HepG2 (cell line): Measurements from ENCODE around the gene BABAM2. TPM values are rescaled to one million over a fixed set of nuclear protein-coding genes. Genes with fewer than 3 reads are reported as not detected.

Experiments used
- ATAC-seq: fragments of 200-7000 bp; cut with Tn5 transposase; 3 replicates; pipeline ENCODE4 v1.9.1; 2020; ENCODE audit warnings: mild to moderate bottlenecking, moderate library complexity
- BruUV-seq: library from RNA; stranded (reverse); fragments of 400-500 nt; replicated peaks from 2 replicates; lab custom pipeline; 2021; lab: Mats Ljungman, UMichigan
- CTCF ChIA-PET: fragments of 300-600 bp; formaldehyde crosslinking; extraction: SDS; loops from one replicate; lab custom pipeline; 2021; ENCODE audit warnings: low total read pairs, inconsistent platforms, low intra/inter-chr PET ratio; lab: Yijun Ruan, JAX
- POLR2A ChIA-PET: fragments of 350-600 bp; sonication (Branson Sonifier 250); formaldehyde crosslinking; loops from one replicate; lab custom pipeline; 2020; ENCODE audit warnings: antibody characterized with exemption, inconsistent platforms; lab: Yijun Ruan, JAX
- DNase-seq: peaks from one replicate; pipeline ENCODE4 v3.0.0-alpha.2; 2015; ENCODE audit warnings: low spot score
- FAIRE-seq: peaks from 3 replicates; lab custom pipeline; 2011; peaks lifted over from hg19 to GRCh38; lab: Jason Lieb, UNC
- H2AFZ ChIP-seq: one replicate; pipeline ENCODE4 v1.6.1; 2011; ENCODE audit warnings: low read length, inconsistent platforms
- H3K27ac ChIP-seq: fragments of 300-600 bp; 3 replicates; pipeline ENCODE4 v1.8.0; 2011; ENCODE audit warnings: mixed run types, mild to moderate bottlenecking, mixed read lengths, low read length, inconsistent platforms; ENCODE audit not compliant: insufficient read depth; ENCODE audit errors: extremely low read length
- H3K27me3 ChIP-seq, 2 experiments: fragments of 200-600 bp in 1 of 2; 2 replicates in 1 of 2; 3 replicates in 1 of 2; pipeline versions ENCODE4 v1.6.0 to v1.8.0; 2011; ENCODE audit warnings: low read length in 2 of 2, mild to moderate bottlenecking in 2 of 2, moderate library complexity in 2 of 2, inconsistent platforms in 1 of 2; ENCODE audit not compliant: insufficient read depth in 2 of 2, control insufficient read depth in 1 of 2
- H3K36me3 ChIP-seq, 2 experiments: fragments of 200-600 bp in 1 of 2; replicated peaks in 1 of 2; 2 replicates in 1 of 2; 3 replicates in 1 of 2; pipeline versions ENCODE4 v1.5.1 to v1.8.0; 2011; ENCODE audit warnings: low read length in 2 of 2, inconsistent platforms in 1 of 2; ENCODE audit not compliant: insufficient read depth in 2 of 2, control insufficient read depth in 1 of 2
- H3K4me1 ChIP-seq: 2 replicates; pipeline ENCODE4 v1.5.1; 2012; ENCODE audit warnings: low read length, inconsistent platforms; ENCODE audit not compliant: insufficient read depth
- H3K4me2 ChIP-seq: 2 replicates; pipeline ENCODE4 v1.6.0; 2011; ENCODE audit warnings: low read depth, low read length, inconsistent platforms
- H3K4me3 ChIP-seq, 3 experiments: fragments of 200-600 bp in 1 of 3; sonication (generic), shearing (Covaris generic) in 1 of 3; replicated peaks in 1 of 3; 2 replicates each; pipeline ENCODE4 v1.5.1; 2011 to 2016; ENCODE audit warnings: low read length in 3 of 3, inconsistent platforms in 2 of 3, low read depth in 2 of 3, mild to moderate bottlenecking in 2 of 3, control low read depth in 1 of 3, mixed read lengths in 1 of 3; ENCODE audit not compliant: insufficient read depth in 1 of 3
- H3K79me2 ChIP-seq: one replicate; pipeline ENCODE4 v1.6.1; 2011; ENCODE audit warnings: low read length, inconsistent platforms; ENCODE audit not compliant: insufficient read depth
- H3K9ac ChIP-seq: 2 replicates; pipeline ENCODE4 v1.6.0; 2011; ENCODE audit warnings: mild to moderate bottlenecking, low read depth, low read length, inconsistent platforms; ENCODE audit not compliant: insufficient read depth
- H3K9me3 ChIP-seq: 2 replicates; pipeline ENCODE4 v1.5.1; 2012; ENCODE audit warnings: mild to moderate bottlenecking, low read length
- H4K20me1 ChIP-seq: 2 replicates; pipeline ENCODE4 v1.6.0; 2011; ENCODE audit warnings: inconsistent platforms, mild to moderate bottlenecking, low read length, moderate library complexity; ENCODE audit not compliant: insufficient read depth
- CSRNP2 ChIP-seq: sonication (generic); formaldehyde crosslinking; conservative IDR thresholded peaks from 2 replicates; pipeline ENCODE4 v1.8.0; 2022; ENCODE audit warnings: low read depth, missing genetic modification reagents
- FOSL2 ChIP-seq: sonication (generic); formaldehyde crosslinking; IDR thresholded peaks from 2 replicates; pipeline ENCODE4 v1.4.0; 2020; ENCODE audit warnings: missing genetic modification reagents
- PCBP2 ChIP-seq: fragments of 200-400 bp; formaldehyde crosslinking; optimal IDR thresholded peaks from 2 replicates; pipeline ENCODE3; 2018; ENCODE audit warnings: low read length, low read depth; ENCODE audit not compliant: poor library complexity, severe bottlenecking
- PRPF4 ChIP-seq: fragments of 200-400 bp; formaldehyde crosslinking; IDR thresholded peaks from 2 replicates; pipeline ENCODE4 v1.6.1; 2016; ENCODE audit warnings: low read length, low read depth; ENCODE audit not compliant: poor library complexity, severe bottlenecking
- RFXANK ChIP-seq: IDR thresholded peaks from 2 replicates; pipeline ENCODE4 v1.6.1; 2016
- SP2 ChIP-seq: sonication (generic); formaldehyde crosslinking; IDR thresholded peaks from 2 replicates; pipeline ENCODE4 v1.5.1; 2020; ENCODE audit warnings: mild to moderate bottlenecking, missing genetic modification reagents
- SYNCRIP ChIP-seq: fragments of 200-400 bp; formaldehyde crosslinking; IDR thresholded peaks from 2 replicates; pipeline ENCODE4 v1.6.1; 2018; ENCODE audit warnings: mild to moderate bottlenecking, low read depth, low read length; ENCODE audit not compliant: insufficient read depth
- TBP ChIP-seq: sonication (generic); formaldehyde crosslinking; IDR thresholded peaks from 2 replicates; pipeline ENCODE4 v1.5.0; 2020; ENCODE audit warnings: missing genetic modification reagents
- TCF7 ChIP-seq: sonication (generic); IDR thresholded peaks from 2 replicates; pipeline ENCODE4 v1.6.1; 2016; ENCODE audit warnings: antibody characterized with exemption, low read depth
- ZNF24 ChIP-seq: fragments of 450-650 bp; IDR thresholded peaks from 2 replicates; pipeline ENCODE4 v1.6.1; 2017; ENCODE audit warnings: antibody characterized with exemption, mild to moderate bottlenecking
- ZNF260 ChIP-seq: sonication (generic); formaldehyde crosslinking; IDR thresholded peaks from 2 replicates; pipeline ENCODE4 v1.4.0; 2020; ENCODE audit warnings: missing genetic modification reagents, low read depth, mild to moderate bottlenecking, borderline replicate concordance
- ZNF407 ChIP-seq: sonication (generic); formaldehyde crosslinking; IDR thresholded peaks from one replicate; pipeline ENCODE4 v1.5.1; 2020; ENCODE audit warnings: mild to moderate bottlenecking, missing genetic modification reagents; ENCODE audit errors: not compliant biosample characterization
- ZNF513 ChIP-seq: sonication (generic); formaldehyde crosslinking; conservative IDR thresholded peaks from 2 replicates; pipeline ENCODE4 v1.5.0; 2020; ENCODE audit warnings: missing genetic modification reagents
- ZNF644 ChIP-seq: IDR thresholded peaks from 2 replicates; pipeline ENCODE4 v1.6.1; 2016; ENCODE audit warnings: low read depth
- ZNF652 ChIP-seq: IDR thresholded peaks from 2 replicates; pipeline ENCODE4 v1.6.1; 2016; ENCODE audit warnings: low read depth, borderline replicate concordance
- WGBS: methylation state at CpG from one replicate; pipeline ENCODE4 v1.1.6; 2017; ENCODE audit warnings: low lambda C conversion rate; 5-methylcytosine and 5-hydroxymethylcytosine counted together
- in situ Hi-C: cut with HindIII; loops from 2 replicates; pipeline ENCODE4 v1.10.0; 2017; ENCODE audit warnings: low pct_unique_long_range_greater_than_20kb; ENCODE audit not compliant: extremely low pct_ligation_motif_present
- intact Hi-C: fragments of 100-400 bp; cut with micrococcal nuclease; formaldehyde crosslinking; loops from one replicate; pipeline ENCODE4 v1.10.0; 2022; ENCODE audit not compliant: unreplicated experiment
- polyA plus RNA-seq, 8 experiments: library from polyadenylated mRNA; depleted of rRNA in 3 of 8; stranded (reverse) in 7 of 8; unstranded in 1 of 8; fragments of >200 nt; fragmentation: Illumina TruSeq in 4 of 8; extraction: Trizol in 4 of 8; gene quantifications; 2 replicates each; pipeline versions ENCODE4 v1.2.1 to v1.2.3, GENCODE V29; 2011 to 2016; ENCODE audit warnings: low read depth in 4 of 8, missing spikeins in 1 of 8, mixed read lengths in 1 of 8; ENCODE audit not compliant: insufficient read depth in 1 of 8
- total RNA-seq, 5 experiments: library from RNA; depleted of rRNA; stranded (reverse); fragments of >200 nt; fragmentation: Illumina TruSeq; extraction: Trizol; gene quantifications; 2 replicates each; pipeline ENCODE4 v1.2.3, GENCODE V29; 2016; ENCODE audit warnings: low read depth in 1 of 5

The BABAM2 gene
- total and polyA plus RNA-seq, 2 of the 13 experiments (the other 11 are each of a cell fraction or from before 2014, with no cell fraction given): 24.9 to 28.0 TPM

GRCh38 chr2:28231110-28231631 is 340.6 kb downstream of the BABAM2 start:
- CTCF ChIA-PET: no interaction called here
- TF ChIP-seq FOSL2 (CRISPR knock-in tag) (no peak), ZNF652 (no peak), PCBP2 (no peak), ZNF260 (CRISPR knock-in tag) (no peak), ZNF644 (CRISPR knock-in tag) (no peak), ZNF407 (no peak), TBP (CRISPR knock-in tag) (no peak), CSRNP2 (CRISPR knock-in tag) (no peak), RFXANK (CRISPR knock-in tag) (no peak), TCF7 (no peak), ZNF513 (CRISPR knock-in tag) (no peak), ZNF24 (no peak), SYNCRIP (no peak), SP2 (CRISPR knock-in tag) (no peak), PRPF4 (no peak)

More at GRCh38 chr2:28231110-28231631, 340.6 kb downstream of the BABAM2 start:
- POLR2A ChIA-PET: no interaction called here
- Histone ChIP-seq H3K9me3 (no peaks in the 10 kb centered on the region), H2AFZ (no peak overlapping the region), H3K27ac (no peak overlapping the region), H3K9ac (no peak overlapping the region), H3K27me3 (no peaks in the 10 kb centered on the region), H3K36me3 (no peaks in the 10 kb centered on the region), H3K4me3 (no peak overlapping the region), H3K4me2 (no peak overlapping the region), H3K79me2 (no peaks in the 10 kb centered on the region), H4K20me1 (no peaks in the 10 kb centered on the region), H3K4me1 (peaks cover 15% of the 10 kb centered on the region)
- ATAC-seq: no peak
- intact Hi-C loops (no loop called here), in situ Hi-C loops (no loop called here)
- no peak for FAIRE-seq
- DNase-seq: no peak
- no TSS peak for BruUV-seq
- 93% methylated on average over 4 of the region's 4 CpGs for WGBS
